Superior temporal gyrus (tissue), 1 donor: ENCODE results near the gene ADCY2.

ENCODE experiments used
- DNase-seq: peaks from one replicate; pipeline ENCODE4 v3.0.0-alpha.2; 2016; ENCODE audit errors: extremely low spot score

Gene ADCY2

DNA sequence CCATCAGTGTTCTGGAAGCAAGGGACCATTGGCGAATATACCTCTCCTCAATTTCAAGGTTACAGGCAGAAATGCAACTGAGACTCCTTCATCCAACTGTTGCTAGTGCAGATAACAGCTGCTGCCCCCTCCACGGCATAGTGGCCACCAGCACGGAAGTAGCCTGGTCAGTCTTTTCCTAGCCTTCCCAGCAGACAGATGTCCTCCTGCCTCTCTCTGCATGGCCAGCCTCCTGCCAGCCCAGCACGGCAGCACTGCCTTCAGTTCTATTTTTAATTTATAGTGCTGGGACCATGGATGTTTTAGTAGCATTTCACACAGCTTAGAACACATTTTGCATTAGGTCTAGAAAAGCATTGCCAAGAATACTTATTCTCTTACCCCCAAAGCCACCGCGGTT is 266.4 kb downstream of the ADCY2 start:
- no peak for DNase-seq

GRCh38 chr5:7663808-7664207 is 267.9 kb downstream of the ADCY2 start:
- no peak for DNase-seq

GRCh38 chr5:7664208-7664607 is 268.3 kb downstream of the ADCY2 start:
- DNase-seq: no peak

DNA sequence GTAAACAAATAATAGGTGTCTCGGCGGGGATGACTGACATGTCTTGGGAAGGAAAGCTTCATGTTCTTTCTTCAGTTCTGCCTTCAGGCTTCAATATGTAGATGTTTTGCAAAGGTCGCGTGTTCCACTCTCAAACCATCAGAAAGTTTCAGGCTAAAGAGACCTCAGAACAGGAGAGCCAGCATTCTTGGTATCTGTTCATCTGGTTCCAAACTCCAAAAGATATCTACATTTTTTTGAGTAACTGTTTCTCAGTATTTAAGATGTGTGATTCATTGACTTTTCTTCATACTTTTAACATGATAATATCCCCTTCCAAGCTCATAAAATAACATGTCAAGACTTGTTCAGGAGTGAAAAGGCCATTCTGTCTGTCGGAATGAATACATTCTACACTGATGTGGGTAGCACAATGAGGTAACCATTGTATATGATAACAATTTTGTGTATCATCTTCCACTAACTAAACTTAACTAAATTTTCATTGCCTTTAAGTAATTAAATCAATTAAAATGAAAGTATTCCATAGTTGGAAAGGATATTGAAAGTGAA is 271.4 kb downstream of the ADCY2 start:
- DNase-seq: no peak

- no peak for DNase-seq
Measured at GRCh38 chr5:7668161-7668560, 272.2 kb downstream of the ADCY2 start.

DNA sequence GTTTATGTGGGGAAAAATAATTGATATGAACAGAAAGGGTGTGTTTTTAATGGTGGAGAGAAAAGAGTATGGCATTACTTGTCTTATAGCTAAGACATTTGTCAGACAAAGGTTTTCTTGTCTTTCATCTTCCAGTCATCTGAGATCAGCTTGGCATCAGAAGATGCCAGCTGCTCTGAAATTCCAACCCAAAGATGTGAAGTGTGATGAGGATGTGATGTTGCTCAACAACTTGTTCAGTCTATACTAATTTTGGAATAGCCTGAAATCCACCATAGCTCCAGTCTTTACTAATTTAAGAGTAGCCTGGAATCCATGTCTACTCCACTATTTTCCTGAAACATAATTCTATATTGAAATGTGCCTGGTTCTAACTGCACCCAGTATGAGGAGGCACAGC is 272.7 kb downstream of the ADCY2 start:
- peak; percentile 64 for DNase-seq

DNA sequence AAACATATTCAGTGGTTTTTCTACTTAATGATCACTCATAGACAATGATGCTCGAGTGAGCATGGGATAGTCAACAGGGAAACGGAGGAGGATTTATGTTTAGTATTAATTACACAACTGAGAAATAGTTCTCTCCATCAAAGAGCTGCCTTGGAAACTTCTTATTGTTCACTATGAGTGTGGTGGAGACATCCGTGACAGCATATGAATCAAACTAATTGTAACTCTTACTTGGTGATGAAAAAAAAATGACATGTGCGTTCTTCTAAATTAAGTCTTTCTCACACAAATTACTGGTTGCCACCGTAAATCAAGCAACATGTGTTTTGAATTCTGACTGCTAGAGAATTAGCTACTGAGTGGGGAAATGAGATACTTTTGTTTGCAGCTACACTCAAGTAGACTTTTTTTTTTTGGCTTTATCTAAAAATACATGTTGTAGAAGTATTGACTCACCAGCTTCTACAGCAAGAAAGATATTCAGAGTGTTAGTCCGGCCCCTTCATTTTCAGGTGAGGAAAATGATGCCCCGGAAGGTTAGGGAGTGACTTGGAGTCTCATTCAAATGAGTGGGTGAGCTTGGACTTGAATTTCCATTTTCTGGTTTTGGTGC is 275.5 kb downstream of the ADCY2 start:
- DNase-seq: no peak

GRCh38 chr5:7673658-7674057 is 277.7 kb downstream of the ADCY2 start:
- DNase-seq: no peak

DNA sequence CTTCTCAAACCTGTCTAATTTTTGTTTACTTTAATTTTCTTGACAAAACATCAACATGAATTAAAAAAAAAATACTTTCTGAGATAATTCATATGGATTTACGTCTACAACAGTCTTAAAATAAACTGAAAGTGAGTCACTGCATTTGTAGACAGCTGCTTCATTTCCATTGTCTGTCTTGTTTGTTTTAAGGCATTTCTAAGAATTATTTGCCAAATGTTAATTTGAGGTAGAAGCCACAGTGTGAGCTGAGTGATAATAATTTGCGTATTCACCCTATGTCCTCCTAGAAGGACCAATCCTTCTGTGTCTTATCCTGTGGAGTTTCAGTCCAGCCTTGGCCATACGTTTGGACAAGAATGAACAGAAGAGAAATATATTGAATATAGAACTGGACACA is 280.5 kb downstream of the ADCY2 start:
- DNase-seq: no peak

DNA sequence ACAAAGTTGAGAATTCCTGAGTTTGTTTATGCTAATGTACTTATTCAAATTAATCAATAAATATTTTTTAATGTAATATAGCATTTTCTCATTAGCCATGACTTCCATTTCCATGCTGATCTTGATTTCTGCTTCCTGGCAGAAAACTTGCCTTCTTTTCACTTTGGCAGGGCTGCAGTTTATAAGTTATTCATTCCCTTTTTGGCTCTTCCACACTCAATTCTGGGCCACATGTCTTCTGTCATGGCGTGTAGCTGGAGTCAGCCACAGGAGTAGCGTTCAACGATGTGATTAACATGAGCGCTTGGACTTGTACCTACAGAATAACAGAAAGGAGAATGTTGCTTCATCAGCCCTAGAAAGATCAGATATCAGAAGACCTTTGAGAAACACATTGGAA is 282.1 kb downstream of the ADCY2 start:
- no peak for DNase-seq

- no peak for DNase-seq
Measured at GRCh38 chr5:7679663-7680062, 283.7 kb downstream of the ADCY2 start.

GRCh38 chr5:7680260-7680659 is 284.3 kb downstream of the ADCY2 start:
- no peak for DNase-seq

GRCh38 chr5:7682379-7682778 is 286.4 kb downstream of the ADCY2 start:
- no peak for DNase-seq

GRCh38 chr5:7683753-7684152 is 287.8 kb downstream of the ADCY2 start:
- no peak for DNase-seq

DNA sequence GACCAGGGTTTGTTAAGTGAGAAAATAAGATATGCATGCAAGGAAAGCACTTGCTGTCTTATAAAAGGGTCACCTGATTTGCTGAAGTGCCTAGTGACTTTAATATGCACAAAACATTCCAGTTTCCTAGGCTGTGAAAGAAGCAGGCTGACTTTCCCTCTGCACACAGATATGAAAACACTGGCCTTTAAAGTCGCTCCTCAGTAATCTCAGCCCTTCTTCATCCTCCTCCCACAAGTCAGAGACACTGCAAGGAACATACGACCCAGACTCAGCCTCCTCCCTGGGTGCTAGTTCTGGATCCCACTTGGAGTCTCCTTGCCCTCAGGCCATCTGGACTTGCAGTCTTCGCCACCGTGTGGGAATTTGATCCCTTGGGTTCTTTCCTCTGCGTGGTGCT is 288.9 kb downstream of the ADCY2 start:
- DNase-seq: no peak

- no peak for DNase-seq
Measured at GRCh38 chr5:7686794-7687193, 290.9 kb downstream of the ADCY2 start.

GRCh38 chr5:7690557-7690956 is 294.6 kb downstream of the ADCY2 start:
- no peak for DNase-seq

- no peak for DNase-seq
Measured at GRCh38 chr5:7705261-7705660, 309.3 kb downstream of the ADCY2 start.

GRCh38 chr5:7705736-7706135 is 309.8 kb downstream of the ADCY2 start:
- no peak for DNase-seq

DNA sequence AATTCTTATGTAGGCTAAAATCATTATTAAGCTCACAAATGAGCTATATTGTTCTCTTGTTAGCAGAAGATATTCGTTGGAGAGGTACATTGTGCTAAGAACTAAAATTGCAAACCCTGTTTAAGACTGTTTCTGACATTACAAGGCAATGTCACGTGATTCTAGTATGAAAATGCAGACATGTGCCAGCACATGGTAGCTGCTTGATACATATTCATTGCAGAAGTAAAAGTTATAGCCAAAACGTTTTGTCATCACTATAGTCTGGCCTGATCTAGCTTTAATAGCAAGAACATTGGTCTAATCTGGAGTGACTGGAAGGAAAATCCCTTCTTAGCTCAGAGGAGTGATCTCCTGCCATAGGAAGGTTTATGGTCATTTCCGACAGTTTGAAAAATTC is 310.3 kb downstream of the ADCY2 start:
- no peak for DNase-seq

- no peak for DNase-seq
Measured at GRCh38 chr5:7714119-7714518, 318.2 kb downstream of the ADCY2 start.

- no peak for DNase-seq
Measured at GRCh38 chr5:7714697-7715096, 318.8 kb downstream of the ADCY2 start.

GRCh38 chr5:7717691-7718090 is 321.8 kb downstream of the ADCY2 start:
- DNase-seq: no peak

GRCh38 chr5:7728076-7728475 is 332.1 kb downstream of the ADCY2 start:
- DNase-seq: no peak
